ENCODE results near the gene CD300H. TPM values are rescaled to one million over a fixed set of nuclear protein-coding genes. Genes with fewer than 3 reads are reported as not detected.

Gene CD300H
- total RNA-seq, 4 donors from 2014 or later, result not detected

DNA sequence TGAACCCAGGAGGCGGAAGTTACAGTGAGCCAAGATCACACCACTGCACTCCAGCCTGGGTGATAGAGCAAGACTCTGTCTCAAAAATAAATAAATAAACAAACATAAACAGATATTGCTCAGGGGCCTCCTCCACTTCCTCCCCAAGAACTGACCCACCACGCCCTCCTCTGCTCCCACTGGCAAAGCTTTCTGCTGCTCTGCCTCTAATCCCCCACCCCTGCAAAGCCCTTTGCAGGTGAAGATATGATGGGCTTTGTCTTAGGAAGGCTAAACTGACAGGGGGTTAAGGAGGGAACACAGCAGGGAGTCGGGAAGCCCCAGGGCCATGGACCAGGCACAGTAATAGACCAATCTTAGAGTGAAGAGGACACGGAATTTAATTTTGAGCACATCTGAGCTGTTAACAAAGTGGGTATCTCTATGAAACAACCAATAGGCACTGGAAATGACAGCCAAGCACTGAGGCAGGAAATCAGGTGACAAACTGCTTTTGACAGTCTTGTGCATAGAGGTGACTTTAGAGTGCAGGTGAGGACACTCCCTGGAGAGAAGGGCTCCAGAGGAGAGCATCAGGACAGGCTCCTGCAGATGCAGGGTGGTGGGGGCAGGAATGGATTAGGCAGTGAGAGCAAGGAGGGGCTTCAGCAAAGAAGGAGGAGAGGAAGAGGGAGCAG lies 31.2 kb upstream of the CD300H start:
- peaks cover 0 to 53% (median 0%) of the 10 kb centered on the region in 4 donors for H3K27me3 ChIP-seq
- H3K27ac ChIP-seq, result no peak overlapping the region
- WGBS, 2 donors, result 75 to 77% methylated on average over 4 of the region's 4 CpGs
- intact Hi-C loops (cut with DNase I), result no loop called here
- H3K36me3 ChIP-seq, result no peaks in the 10 kb centered on the region
- H3K4me3 ChIP-seq, result no peak overlapping the region
- H3K9me3 ChIP-seq, result no peaks in the 10 kb centered on the region
- peaks cover 0 to 36% (median 0%) of the 10 kb centered on the region in 3 donors for H3K4me1 ChIP-seq
- no peak for TF ChIP-seq CTCF (IDR thresholded peaks at IDR 0.05)
- no peak for TF ChIP-seq POLR2A (IDR thresholded peaks at IDR 0.05)
- no peak for DNase-seq

DNA sequence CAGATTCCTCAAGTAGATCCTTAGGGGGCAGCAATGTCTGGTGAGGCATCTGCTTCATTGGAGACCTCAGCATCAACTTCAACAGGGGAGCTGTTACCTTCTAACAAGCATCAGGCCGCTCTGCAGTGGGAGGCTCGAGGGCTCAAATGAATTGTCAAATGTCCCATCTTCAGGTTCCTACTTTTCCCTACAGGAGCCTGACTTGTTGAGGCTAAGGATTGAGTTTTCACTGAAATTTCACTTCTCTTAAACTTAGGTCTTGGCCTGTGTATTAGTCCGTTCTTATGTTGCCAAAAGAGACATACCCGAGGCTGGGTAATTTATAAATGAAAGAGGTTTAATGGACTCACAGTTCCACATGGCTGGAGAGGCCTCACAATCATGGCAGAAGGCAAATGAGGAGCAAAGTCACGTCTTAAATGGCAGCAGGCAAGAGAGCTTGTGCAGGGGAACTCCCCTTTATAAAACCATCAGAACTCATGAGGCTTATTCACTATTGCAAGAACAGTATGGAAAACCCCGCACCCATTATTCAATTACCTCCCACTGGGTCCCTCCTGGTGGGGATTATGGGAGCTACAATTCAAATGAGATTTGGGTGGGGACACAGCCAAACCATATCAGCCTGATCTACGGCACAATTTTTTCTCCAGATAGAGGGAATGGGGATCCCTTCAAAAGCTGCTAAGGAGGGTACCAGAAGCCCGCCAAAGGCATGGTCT lies 29.9 kb upstream of the CD300H start:
- peaks cover 0 to 25% (median 0%) of the 10 kb centered on the region in 3 donors for H3K4me1 ChIP-seq
- H3K36me3 ChIP-seq, result no peaks in the 10 kb centered on the region
- WGBS, 2 donors, result 63 to 76% methylated on average over 6 to 8 of the region's 8 CpGs
- no peak for DNase-seq
- H3K9me3 ChIP-seq, result no peaks in the 10 kb centered on the region
- intact Hi-C loops (cut with DNase I), result no loop called here
- H3K4me3 ChIP-seq, result no peak overlapping the region
- no peak overlapping the region for H3K27ac ChIP-seq
- H3K27me3 ChIP-seq, result peaks cover 0 to 65% (median 0%) of the 10 kb centered on the region in 4 donors
- TF ChIP-seq CTCF (IDR thresholded peaks at IDR 0.05) (no peak), POLR2A (IDR thresholded peaks at IDR 0.05) (no peak)

GRCh38 chr17:74595037-74595750 lies 27.9 kb upstream of the CD300H start:
- DNase-seq, result no peak
- Histone ChIP-seq H3K27ac (no peak overlapping the region), H3K9me3 (no peaks in the 10 kb centered on the region), H3K4me3 (no peak overlapping the region), H3K4me1 (peaks cover 0 to 16% (median 0%) of the 10 kb centered on the region in 3 donors), H3K36me3 (no peaks in the 10 kb centered on the region), H3K27me3 (peaks cover 0 to 68% (median 0%) of the 10 kb centered on the region in 4 donors)
- 69 to 72% methylated on average over 6 of the region's 6 CpGs for whole genome bisulfite sequencing, 2 donors
- intact Hi-C loops (cut with DNase I), result no loop called here
- TF ChIP-seq POLR2A (IDR thresholded peaks at IDR 0.05) (no peak), CTCF (IDR thresholded peaks at IDR 0.05) (no peak)

GRCh38 chr17:74592087-74592990 lies 25.0 kb upstream of the CD300H start, which contains the start of gene CD300LD:
Gene CD300LD, minus strand, starts transcription at chr17:74592283. Its CDS starts 81 bp downstream, at chr17:74592202.
- TF ChIP-seq POLR2A (IDR thresholded peaks at IDR 0.05) (no peak), CTCF (IDR thresholded peaks at IDR 0.05) (no peak)
- Histone ChIP-seq H3K4me1 (no peaks in the 10 kb centered on the region), H3K9me3 (no peaks in the 10 kb centered on the region), H3K36me3 (no peaks in the 10 kb centered on the region), H3K27ac (no peak within 1 kb of the TSS), H3K27me3 (peaks cover 0 to 69% (median 0%) of the 10 kb centered on the region in 4 donors), H3K4me3 (no peak within 1 kb of the TSS)
- DNase-seq, result no peak
- 62 to 65% methylated on average over 13 to 14 of the region's 14 CpGs for WGBS, 2 donors
- intact Hi-C loops (cut with DNase I), result no loop called here
